HepG2 (cell line): ENCODE measurements around the gene SEMA4B. TPM values are rescaled to one million over a fixed set of nuclear protein-coding genes. Genes with fewer than 3 reads are reported as not detected.

Experiments
- ATAC-seq: fragments of 200-7000 bp; cut with Tn5 transposase; 3 replicates; pipeline ENCODE4 v1.9.1; 2020; ENCODE audit warnings: mild to moderate bottlenecking, moderate library complexity
- BruUV-seq: library from RNA; stranded (reverse); fragments of 400-500 nt; replicated peaks from 2 replicates; lab custom pipeline; 2021; lab: Mats Ljungman, UMichigan
- CTCF ChIA-PET: fragments of 300-600 bp; formaldehyde crosslinking; extraction: SDS; loops from one replicate; lab custom pipeline; 2021; ENCODE audit warnings: low total read pairs, inconsistent platforms, low intra/inter-chr PET ratio; lab: Yijun Ruan, JAX
- POLR2A ChIA-PET: fragments of 350-600 bp; sonication (Branson Sonifier 250); formaldehyde crosslinking; loops from one replicate; lab custom pipeline; 2020; ENCODE audit warnings: antibody characterized with exemption, inconsistent platforms; lab: Yijun Ruan, JAX
- DNase-seq: peaks from one replicate; pipeline ENCODE4 v3.0.0-alpha.2; 2015; ENCODE audit warnings: low spot score
- FAIRE-seq: peaks from 3 replicates; lab custom pipeline; 2011; peaks lifted over from hg19 to GRCh38; lab: Jason Lieb, UNC
- H2AFZ ChIP-seq: one replicate; pipeline ENCODE4 v1.6.1; 2011; ENCODE audit warnings: low read length, inconsistent platforms
- H3K27ac ChIP-seq: fragments of 300-600 bp; 3 replicates; pipeline ENCODE4 v1.8.0; 2011; ENCODE audit warnings: mixed run types, mild to moderate bottlenecking, mixed read lengths, low read length, inconsistent platforms; ENCODE audit not compliant: insufficient read depth; ENCODE audit errors: extremely low read length
- H3K27me3 ChIP-seq, 2 experiments: fragments of 200-600 bp in 1 of 2; 2 replicates in 1 of 2; 3 replicates in 1 of 2; pipeline versions ENCODE4 v1.6.0 to v1.8.0; 2011; ENCODE audit warnings: low read length in 2 of 2, mild to moderate bottlenecking in 2 of 2, moderate library complexity in 2 of 2, inconsistent platforms in 1 of 2; ENCODE audit not compliant: insufficient read depth in 2 of 2, control insufficient read depth in 1 of 2
- H3K36me3 ChIP-seq, 2 experiments: fragments of 200-600 bp in 1 of 2; replicated peaks in 1 of 2; 2 replicates in 1 of 2; 3 replicates in 1 of 2; pipeline versions ENCODE4 v1.5.1 to v1.8.0; 2011; ENCODE audit warnings: low read length in 2 of 2, inconsistent platforms in 1 of 2; ENCODE audit not compliant: insufficient read depth in 2 of 2, control insufficient read depth in 1 of 2
- H3K4me1 ChIP-seq: 2 replicates; pipeline ENCODE4 v1.5.1; 2012; ENCODE audit warnings: low read length, inconsistent platforms; ENCODE audit not compliant: insufficient read depth
- H3K4me2 ChIP-seq: 2 replicates; pipeline ENCODE4 v1.6.0; 2011; ENCODE audit warnings: low read depth, low read length, inconsistent platforms
- H3K4me3 ChIP-seq, 3 experiments: fragments of 200-600 bp in 1 of 3; sonication (generic), shearing (Covaris generic) in 1 of 3; replicated peaks in 1 of 3; 2 replicates each; pipeline ENCODE4 v1.5.1; 2011 to 2016; ENCODE audit warnings: low read length in 3 of 3, inconsistent platforms in 2 of 3, low read depth in 2 of 3, mild to moderate bottlenecking in 2 of 3, control low read depth in 1 of 3, mixed read lengths in 1 of 3; ENCODE audit not compliant: insufficient read depth in 1 of 3
- H3K79me2 ChIP-seq: one replicate; pipeline ENCODE4 v1.6.1; 2011; ENCODE audit warnings: low read length, inconsistent platforms; ENCODE audit not compliant: insufficient read depth
- H3K9ac ChIP-seq: 2 replicates; pipeline ENCODE4 v1.6.0; 2011; ENCODE audit warnings: mild to moderate bottlenecking, low read depth, low read length, inconsistent platforms; ENCODE audit not compliant: insufficient read depth
- H3K9me3 ChIP-seq: 2 replicates; pipeline ENCODE4 v1.5.1; 2012; ENCODE audit warnings: mild to moderate bottlenecking, low read length
- H4K20me1 ChIP-seq: 2 replicates; pipeline ENCODE4 v1.6.0; 2011; ENCODE audit warnings: inconsistent platforms, mild to moderate bottlenecking, low read length, moderate library complexity; ENCODE audit not compliant: insufficient read depth
- CC2D1A ChIP-seq: sonication (generic); formaldehyde crosslinking; IDR thresholded peaks from 2 replicates; pipeline ENCODE4 v1.8.1; 2023; ENCODE audit warnings: mild to moderate bottlenecking, missing genetic modification reagents
- MEF2D ChIP-seq: sonication (generic); formaldehyde crosslinking; IDR thresholded peaks from 2 replicates; pipeline ENCODE4 v1.5.1; 2020; ENCODE audit warnings: mild to moderate bottlenecking, missing genetic modification reagents
- NPAS2 ChIP-seq: sonication (generic); formaldehyde crosslinking; IDR thresholded peaks from 2 replicates; pipeline ENCODE4 v1.8.0; 2022; ENCODE audit warnings: mild to moderate bottlenecking, missing genetic modification reagents, borderline replicate concordance
- PRPF4 ChIP-seq: fragments of 200-400 bp; formaldehyde crosslinking; IDR thresholded peaks from 2 replicates; pipeline ENCODE4 v1.6.1; 2016; ENCODE audit warnings: low read length, low read depth; ENCODE audit not compliant: poor library complexity, severe bottlenecking
- RARA ChIP-seq: IDR thresholded peaks from 2 replicates; pipeline ENCODE4 v1.6.1; 2016; ENCODE audit warnings: missing genetic modification reagents, missing compliant biosample characterization
- SP4 ChIP-seq: sonication (generic); formaldehyde crosslinking; IDR thresholded peaks from 2 replicates; pipeline ENCODE4 v1.8.1; 2023; ENCODE audit warnings: mild to moderate bottlenecking, missing genetic modification reagents
- ZC3H13 ChIP-seq: sonication (generic); formaldehyde crosslinking; IDR thresholded peaks from 2 replicates; pipeline ENCODE4 v1.8.1; 2023; ENCODE audit warnings: mild to moderate bottlenecking, missing genetic modification reagents, moderate library complexity
- ZNF337 ChIP-seq: sonication (generic); formaldehyde crosslinking; IDR thresholded peaks from 2 replicates; pipeline ENCODE4 v1.5.1; 2020; ENCODE audit warnings: missing genetic modification reagents, low read depth, mild to moderate bottlenecking, borderline replicate concordance
- ZNF33A ChIP-seq: sonication (generic); formaldehyde crosslinking; IDR thresholded peaks from 2 replicates; pipeline ENCODE4 v1.5.1; 2020; ENCODE audit warnings: missing genetic modification reagents, mild to moderate bottlenecking, moderate library complexity, borderline replicate concordance
- ZNF674 ChIP-seq: sonication (generic); formaldehyde crosslinking; IDR thresholded peaks from 2 replicates; pipeline ENCODE4 v1.5.0; 2020; ENCODE audit warnings: low read depth, mild to moderate bottlenecking, missing genetic modification reagents
- ZNF709 ChIP-seq: sonication (generic); formaldehyde crosslinking; IDR thresholded peaks from 2 replicates; pipeline ENCODE4 v1.5.0; 2020; ENCODE audit warnings: mild to moderate bottlenecking, missing genetic modification reagents
- WGBS: methylation state at CpG from one replicate; pipeline ENCODE4 v1.1.6; 2017; ENCODE audit warnings: low lambda C conversion rate; 5-methylcytosine and 5-hydroxymethylcytosine counted together
- in situ Hi-C: cut with HindIII; loops from 2 replicates; pipeline ENCODE4 v1.10.0; 2017; ENCODE audit warnings: low pct_unique_long_range_greater_than_20kb; ENCODE audit not compliant: extremely low pct_ligation_motif_present
- intact Hi-C: fragments of 100-400 bp; cut with micrococcal nuclease; formaldehyde crosslinking; loops from one replicate; pipeline ENCODE4 v1.10.0; 2022; ENCODE audit not compliant: unreplicated experiment
- polyA plus RNA-seq, 8 experiments: library from polyadenylated mRNA; depleted of rRNA in 3 of 8; stranded (reverse) in 7 of 8; unstranded in 1 of 8; fragments of >200 nt; fragmentation: Illumina TruSeq in 4 of 8; extraction: Trizol in 4 of 8; gene quantifications; 2 replicates each; pipeline versions ENCODE4 v1.2.1 to v1.2.3, GENCODE V29; 2011 to 2016; ENCODE audit warnings: low read depth in 4 of 8, missing spikeins in 1 of 8, mixed read lengths in 1 of 8; ENCODE audit not compliant: insufficient read depth in 1 of 8
- total RNA-seq, 5 experiments: library from RNA; depleted of rRNA; stranded (reverse); fragments of >200 nt; fragmentation: Illumina TruSeq; extraction: Trizol; gene quantifications; 2 replicates each; pipeline ENCODE4 v1.2.3, GENCODE V29; 2016; ENCODE audit warnings: low read depth in 1 of 5
- TF ChIP-seq, protein P1 (sequence below): sonication (generic); formaldehyde crosslinking; conservative IDR thresholded peaks from 2 replicates; pipeline ENCODE4 v1.5.0; 2020; ENCODE audit warnings: missing genetic modification reagents
- TF ChIP-seq, protein P2 (sequence below): IDR thresholded peaks from 2 replicates; pipeline ENCODE4 v1.6.1; 2016
- TF ChIP-seq, protein P3 (sequence below): sonication (generic); formaldehyde crosslinking; IDR thresholded peaks from 2 replicates; pipeline ENCODE4 v1.5.1; 2020; ENCODE audit warnings: missing genetic modification reagents, mild to moderate bottlenecking, borderline replicate concordance
- TF ChIP-seq, protein P4 (sequence below): sonication (generic); formaldehyde crosslinking; IDR thresholded peaks from 2 replicates; pipeline ENCODE4 v1.4.0; 2020; ENCODE audit warnings: missing genetic modification reagents, mild to moderate bottlenecking, borderline replicate concordance
- TF ChIP-seq, protein P5 (sequence below): sonication (generic); formaldehyde crosslinking; IDR thresholded peaks from 2 replicates; pipeline ENCODE4 v1.5.0; 2020; ENCODE audit warnings: mild to moderate bottlenecking, low read depth, missing genetic modification reagents, borderline replicate concordance

Gene SEMA4B
- total and polyA plus RNA-seq, 2 of the 13 experiments (the other 11 are each of a cell fraction or from before 2014, with no cell fraction given), result 2.1 to 17.0 TPM

DNA sequence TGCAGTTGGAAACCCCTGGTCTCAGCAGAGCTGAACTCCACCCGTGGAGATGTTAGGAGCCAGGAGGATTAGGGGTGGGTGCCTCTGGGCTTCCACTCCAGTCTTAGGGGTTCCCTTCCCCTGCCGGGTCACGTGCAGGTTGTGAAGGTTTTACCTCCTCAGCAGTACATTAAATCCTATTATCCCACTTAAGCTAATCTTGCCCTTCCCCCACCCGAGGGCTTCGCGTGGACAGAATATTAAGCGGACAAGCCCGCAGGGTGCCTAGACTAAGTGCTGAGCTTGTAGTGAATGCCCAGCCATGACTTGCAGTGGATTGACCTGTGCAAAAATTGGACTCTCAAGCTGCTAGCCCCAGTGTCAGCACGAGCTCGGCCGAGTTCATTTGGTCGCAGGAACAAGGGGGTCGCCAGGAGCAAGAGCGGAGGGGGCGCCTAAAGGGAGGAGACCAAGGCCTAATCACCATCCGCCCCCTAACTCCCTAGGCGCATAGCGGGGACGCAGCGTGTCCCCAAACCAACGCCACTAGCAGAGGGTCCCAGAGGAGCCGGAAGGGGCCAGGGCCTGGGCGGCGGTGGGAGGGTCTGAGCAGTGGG is 498 bp upstream of the SEMA4B start (continued):
- TF ChIP-seq, protein P1, sequence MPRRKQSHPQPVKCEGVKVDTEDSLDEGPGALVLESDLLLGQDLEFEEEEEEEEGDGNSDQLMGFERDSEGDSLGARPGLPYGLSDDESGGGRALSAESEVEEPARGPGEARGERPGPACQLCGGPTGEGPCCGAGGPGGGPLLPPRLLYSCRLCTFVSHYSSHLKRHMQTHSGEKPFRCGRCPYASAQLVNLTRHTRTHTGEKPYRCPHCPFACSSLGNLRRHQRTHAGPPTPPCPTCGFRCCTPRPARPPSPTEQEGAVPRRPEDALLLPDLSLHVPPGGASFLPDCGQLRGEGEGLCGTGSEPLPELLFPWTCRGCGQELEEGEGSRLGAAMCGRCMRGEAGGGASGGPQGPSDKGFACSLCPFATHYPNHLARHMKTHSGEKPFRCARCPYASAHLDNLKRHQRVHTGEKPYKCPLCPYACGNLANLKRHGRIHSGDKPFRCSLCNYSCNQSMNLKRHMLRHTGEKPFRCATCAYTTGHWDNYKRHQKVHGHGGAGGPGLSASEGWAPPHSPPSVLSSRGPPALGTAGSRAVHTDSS (CRISPR knock-in tag), result no peak
- TF ChIP-seq MEF2D (CRISPR knock-in tag), result 0 out of 2 replicates have a peak, but pooled peaks have one; percentile 22
- TF ChIP-seq, protein P2, sequence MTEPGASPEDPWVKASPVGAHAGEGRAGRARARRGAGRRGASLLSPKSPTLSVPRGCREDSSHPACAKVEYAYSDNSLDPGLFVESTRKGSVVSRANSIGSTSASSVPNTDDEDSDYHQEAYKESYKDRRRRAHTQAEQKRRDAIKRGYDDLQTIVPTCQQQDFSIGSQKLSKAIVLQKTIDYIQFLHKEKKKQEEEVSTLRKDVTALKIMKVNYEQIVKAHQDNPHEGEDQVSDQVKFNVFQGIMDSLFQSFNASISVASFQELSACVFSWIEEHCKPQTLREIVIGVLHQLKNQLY, result no peak
- TF ChIP-seq, protein P3, sequence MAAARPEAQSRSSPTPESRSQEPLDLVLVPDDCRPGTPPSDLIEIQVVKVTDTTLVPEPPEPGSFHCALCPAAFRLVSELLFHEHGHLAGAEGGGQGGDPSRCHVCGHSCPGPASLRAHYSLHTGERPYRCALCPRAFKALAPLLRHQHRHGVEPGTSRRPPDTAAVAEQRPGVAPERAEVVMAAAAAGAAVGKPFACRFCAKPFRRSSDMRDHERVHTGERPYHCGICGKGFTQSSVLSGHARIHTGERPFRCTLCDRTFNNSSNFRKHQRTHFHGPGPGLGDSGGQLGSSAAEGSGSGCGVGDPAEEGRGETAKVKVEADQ (CRISPR knock-in tag), result no peak

DNA sequence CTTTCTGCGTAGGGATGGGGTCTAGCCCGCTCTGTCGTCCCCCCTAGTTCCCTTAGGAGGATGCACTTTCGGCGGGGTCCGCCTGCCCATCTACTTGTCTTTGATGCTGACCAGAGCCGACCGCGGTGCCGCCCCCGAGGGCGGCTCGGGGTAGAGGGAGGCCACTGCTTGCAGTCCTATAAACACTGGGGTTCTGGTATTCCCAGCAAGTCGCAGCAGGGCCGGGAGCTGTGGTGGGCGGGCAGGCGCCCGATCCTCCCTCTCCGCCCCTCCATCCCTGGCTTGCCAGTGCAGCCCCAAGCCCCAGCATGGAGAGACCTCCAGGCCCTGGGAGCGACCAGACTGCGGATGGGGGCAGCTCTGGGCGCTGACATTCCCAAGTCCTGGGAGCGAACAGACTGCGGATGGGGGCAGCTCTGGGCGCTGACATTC is 830 bp downstream of the SEMA4B start:
- DNase-seq, result no peak
- peaks cover 6% of the 10 kb centered on the region for H3K79me2 ChIP-seq
- H3K4me2 ChIP-seq, result peak overlapping the region; percentile 87
- H3K27me3 ChIP-seq, result no peaks in the 10 kb centered on the region
- intact Hi-C loops, result loop anchor here (2.0 kb wide), 1 partner anchor 19 kb away; no protein-coding TSS in a partner anchor
- ChIA-PET POLR2A (interaction anchor here (1.1 to 4.0 kb wide), 5 partner anchors 10 to 47 kb away, joined by 3 to 55 read pairs (median 8); partner anchors contain the start of genes CIB1, GDPGP1 and TTLL13), CTCF (no interaction called here)
- H2AFZ ChIP-seq, result no peak overlapping the region
- peaks cover 6% of the 10 kb centered on the region; the same call in 1 of the 2 replicates for H4K20me1 ChIP-seq
- H3K9me3 ChIP-seq, result no peaks in the 10 kb centered on the region
- BruUV-seq, result no TSS peak
- peak; percentile 56 for ATAC-seq
- peaks cover 0 to 2% of the 10 kb centered on the region in 2 experiments; a peak in 2 of 5 replicates for H3K36me3 ChIP-seq
- peak overlapping the region; percentile 72 for H3K9ac ChIP-seq
- WGBS, result 0% methylated on average over 5 of the region's 25 CpGs
- in situ Hi-C loops, result no loop called here
- H3K27ac ChIP-seq, result no peak overlapping the region
- H3K4me3 ChIP-seq, result peak overlapping the region; percentile 85 to 95 (median 95)
- FAIRE-seq, result no peak
- peaks cover 26% of the 10 kb centered on the region for H3K4me1 ChIP-seq
- TF ChIP-seq PRPF4 (no peak), ZNF33A (no peak), ZC3H13 (no peak), CC2D1A (CRISPR knock-in tag) (no peak), SP4 (CRISPR knock-in tag) (peak; percentile 28; the same call in 1 of the 2 replicates), RARA (CRISPR knock-in tag) (no peak), ZNF674 (CRISPR knock-in tag) (no peak), MEF2D (CRISPR knock-in tag) (no peak), ZNF709 (CRISPR knock-in tag) (0 out of 2 replicates have a peak, but pooled peaks have one; percentile 9), ZNF337 (CRISPR knock-in tag) (no peak), NPAS2 (no peak)
- TF ChIP-seq, protein P4, sequence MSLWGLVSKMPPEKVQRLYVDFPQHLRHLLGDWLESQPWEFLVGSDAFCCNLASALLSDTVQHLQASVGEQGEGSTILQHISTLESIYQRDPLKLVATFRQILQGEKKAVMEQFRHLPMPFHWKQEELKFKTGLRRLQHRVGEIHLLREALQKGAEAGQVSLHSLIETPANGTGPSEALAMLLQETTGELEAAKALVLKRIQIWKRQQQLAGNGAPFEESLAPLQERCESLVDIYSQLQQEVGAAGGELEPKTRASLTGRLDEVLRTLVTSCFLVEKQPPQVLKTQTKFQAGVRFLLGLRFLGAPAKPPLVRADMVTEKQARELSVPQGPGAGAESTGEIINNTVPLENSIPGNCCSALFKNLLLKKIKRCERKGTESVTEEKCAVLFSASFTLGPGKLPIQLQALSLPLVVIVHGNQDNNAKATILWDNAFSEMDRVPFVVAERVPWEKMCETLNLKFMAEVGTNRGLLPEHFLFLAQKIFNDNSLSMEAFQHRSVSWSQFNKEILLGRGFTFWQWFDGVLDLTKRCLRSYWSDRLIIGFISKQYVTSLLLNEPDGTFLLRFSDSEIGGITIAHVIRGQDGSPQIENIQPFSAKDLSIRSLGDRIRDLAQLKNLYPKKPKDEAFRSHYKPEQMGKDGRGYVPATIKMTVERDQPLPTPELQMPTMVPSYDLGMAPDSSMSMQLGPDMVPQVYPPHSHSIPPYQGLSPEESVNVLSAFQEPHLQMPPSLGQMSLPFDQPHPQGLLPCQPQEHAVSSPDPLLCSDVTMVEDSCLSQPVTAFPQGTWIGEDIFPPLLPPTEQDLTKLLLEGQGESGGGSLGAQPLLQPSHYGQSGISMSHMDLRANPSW (CRISPR knock-in tag), result no peak
- TF ChIP-seq, protein P5, sequence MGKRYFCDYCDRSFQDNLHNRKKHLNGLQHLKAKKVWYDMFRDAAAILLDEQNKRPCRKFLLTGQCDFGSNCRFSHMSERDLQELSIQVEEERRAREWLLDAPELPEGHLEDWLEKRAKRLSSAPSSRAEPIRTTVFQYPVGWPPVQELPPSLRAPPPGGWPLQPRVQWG (CRISPR knock-in tag), result no peak
